BLaER1 (cell line): Measurements from ENCODE around the gene EXOC6B.

Experiments
- H3K27ac ChIP-seq: shearing (Covaris generic); formaldehyde crosslinking; 2 replicates; pipeline ENCODE4 v1.8.1; 2022
- H3K27me3 ChIP-seq: shearing (Covaris generic); formaldehyde crosslinking; 2 replicates; pipeline ENCODE4 v1.8.1; 2022
- H3K36me3 ChIP-seq: shearing (Covaris generic); formaldehyde crosslinking; 2 replicates; pipeline ENCODE4 v1.8.1; 2022
- H3K4me1 ChIP-seq: shearing (Covaris generic); formaldehyde crosslinking; 2 replicates; pipeline ENCODE4 v1.8.1; 2022
- H3K4me2 ChIP-seq: shearing (Covaris generic); formaldehyde crosslinking; 2 replicates; pipeline ENCODE4 v1.8.1; 2022
- H3K4me3 ChIP-seq: shearing (Covaris generic); formaldehyde crosslinking; 2 replicates; pipeline ENCODE4 v1.8.1; 2022
- H3K9ac ChIP-seq: shearing (Covaris generic); formaldehyde crosslinking; 2 replicates; pipeline ENCODE4 v1.8.1; 2022
- H3K9me3 ChIP-seq: shearing (Covaris generic); formaldehyde crosslinking; 2 replicates; pipeline ENCODE4 v1.8.1; 2022
- H4K20me1 ChIP-seq: shearing (Covaris generic); formaldehyde crosslinking; 2 replicates; pipeline ENCODE4 v1.8.1; 2022
- Cebpa-rat ChIP-seq: shearing (Covaris generic); IDR thresholded peaks from 2 replicates; pipeline ENCODE4 v1.8.1; 2022

The EXOC6B gene

DNA sequence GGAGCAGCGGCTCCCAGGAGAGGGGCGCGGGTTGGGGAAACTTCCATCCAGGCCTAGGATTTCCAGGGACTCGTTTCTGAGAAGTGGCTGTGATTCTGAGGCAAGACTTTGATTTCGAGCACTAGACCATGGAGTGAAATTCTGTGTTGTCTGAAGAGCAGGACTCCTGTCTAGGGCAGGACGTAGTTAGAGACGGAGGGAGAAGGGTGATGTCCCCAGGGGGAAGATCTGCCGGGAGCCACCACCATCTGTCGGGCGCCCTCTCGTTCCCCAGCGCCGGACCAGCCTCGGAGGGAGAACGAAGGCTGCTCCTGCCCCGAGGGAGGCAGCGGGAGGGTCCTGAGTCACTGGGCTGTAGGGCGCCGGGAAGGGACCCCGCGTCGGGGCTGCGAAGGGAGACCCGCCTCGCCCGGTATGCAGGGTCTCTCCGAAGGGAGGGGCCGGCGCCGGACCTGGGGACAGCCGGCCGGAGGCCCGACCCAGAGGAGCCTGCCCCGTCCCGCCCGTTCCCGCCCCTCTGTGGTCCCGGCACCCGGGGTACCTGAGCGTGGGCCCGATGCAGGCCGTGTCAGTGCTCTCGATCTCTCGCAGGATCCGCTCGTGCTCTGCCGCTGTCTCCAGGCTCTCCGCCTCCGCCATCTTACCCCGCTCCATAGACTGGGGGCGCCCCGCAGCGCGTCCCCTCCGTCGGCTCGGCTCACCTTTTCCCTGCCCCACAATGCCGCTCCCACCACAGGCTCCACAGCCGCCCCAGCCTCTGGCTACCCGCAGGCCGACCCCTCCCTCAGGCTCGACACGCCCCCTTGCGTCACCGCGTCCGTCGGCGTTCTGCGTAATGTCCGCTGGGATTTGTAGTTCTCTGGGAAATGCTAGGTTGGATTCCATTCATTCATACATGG is at the start of gene EXOC6B:
Gene EXOC6B (minus strand): TSS at position 777 of the 899 bp plus-strand sequence.
- peak within 1 kb of the TSS; percentile 73 for H3K4me3 ChIP-seq
- H3K9me3 ChIP-seq, result no peaks in the 10 kb centered on the region
- no peak for TF ChIP-seq Cebpa-rat
- H3K4me2 ChIP-seq, result peak within 1 kb of the TSS; percentile 59
- H3K36me3 ChIP-seq, result no peaks in the 10 kb centered on the region
- no peaks in the 10 kb centered on the region for H3K27me3 ChIP-seq
- peak within 1 kb of the TSS; percentile 21; the same call in 1 of the 2 replicates for H3K27ac ChIP-seq
- no peaks in the 10 kb centered on the region for H4K20me1 ChIP-seq
- H3K4me1 ChIP-seq, result peaks cover 7% of the 10 kb centered on the region; the same call in 1 of the 2 replicates
- peak within 1 kb of the TSS; percentile 69; the same call in 1 of the 2 replicates for H3K9ac ChIP-seq

DNA sequence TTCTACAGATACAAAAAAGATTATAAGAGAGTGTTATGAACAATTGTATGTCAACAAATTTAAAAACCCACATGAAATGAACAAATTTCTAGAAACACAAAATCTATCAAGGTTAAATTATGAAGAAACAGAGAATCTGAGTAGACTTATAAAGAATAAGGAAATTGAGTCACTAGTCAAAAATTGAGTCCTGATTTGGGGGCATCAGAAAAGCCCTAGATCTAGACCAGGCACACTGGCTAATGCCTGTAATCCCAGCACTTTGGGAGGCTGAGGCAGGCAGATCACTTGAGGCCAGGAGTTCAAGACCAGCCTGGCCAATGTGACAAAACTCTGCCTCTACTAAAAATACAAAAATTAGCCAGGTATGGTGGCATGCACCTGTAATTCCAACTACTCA is 46.0 kb upstream of the EXOC6B start:
- Histone ChIP-seq H3K36me3 (no peaks in the 10 kb centered on the region), H4K20me1 (no peaks in the 10 kb centered on the region), H3K4me3 (no peak overlapping the region), H3K9ac (no peak overlapping the region), H3K27ac (no peak overlapping the region), H3K27me3 (no peaks in the 10 kb centered on the region), H3K4me1 (no peaks in the 10 kb centered on the region), H3K9me3 (peaks cover 7% of the 10 kb centered on the region), H3K4me2 (no peak overlapping the region)
- no peak for TF ChIP-seq Cebpa-rat

DNA sequence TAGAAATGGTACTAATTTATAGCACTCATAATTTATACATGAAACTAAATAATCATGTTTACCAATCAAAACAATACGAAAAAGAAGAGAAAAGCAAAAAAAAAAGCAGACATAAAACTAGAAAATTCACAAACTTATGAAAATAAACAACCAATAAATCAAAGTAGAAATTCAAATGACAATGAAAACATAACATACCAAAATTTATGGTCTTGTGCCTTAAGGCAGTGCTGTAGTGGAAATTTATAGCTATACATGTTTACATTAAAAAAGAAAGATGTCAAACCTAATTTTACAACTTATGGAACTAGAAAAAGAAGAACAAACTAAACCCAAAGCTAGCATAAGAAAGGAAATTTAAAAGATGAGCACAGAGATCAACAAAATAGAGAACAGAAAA is 45.2 kb upstream of the EXOC6B start:
- no peaks in the 10 kb centered on the region for H3K36me3 ChIP-seq
- H4K20me1 ChIP-seq, result no peaks in the 10 kb centered on the region
- no peaks in the 10 kb centered on the region for H3K27me3 ChIP-seq
- no peaks in the 10 kb centered on the region for H3K4me1 ChIP-seq
- H3K9ac ChIP-seq, result no peak overlapping the region
- TF ChIP-seq Cebpa-rat, result no peak
- H3K4me2 ChIP-seq, result no peak overlapping the region
- H3K4me3 ChIP-seq, result no peak overlapping the region
- no peak overlapping the region for H3K27ac ChIP-seq
- H3K9me3 ChIP-seq, result peaks cover 7% of the 10 kb centered on the region

DNA sequence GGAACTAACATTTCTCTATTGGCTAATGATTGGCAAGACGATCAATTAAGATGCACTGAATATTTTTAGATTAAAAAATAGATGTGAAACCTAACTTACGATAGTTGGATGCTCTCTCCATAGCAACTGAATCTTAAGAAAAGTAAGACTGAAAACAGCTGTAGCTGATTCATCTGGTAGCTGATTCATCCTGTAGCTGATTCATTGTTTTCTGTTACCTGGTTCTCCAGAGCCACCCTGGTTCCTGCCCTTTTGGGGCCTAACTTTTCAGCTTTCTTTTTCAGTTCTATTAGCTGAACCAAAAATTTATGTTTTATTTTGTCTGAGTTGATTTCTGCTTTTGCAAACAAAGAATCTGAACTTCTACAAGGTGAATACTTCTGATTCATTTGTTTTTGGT is 38.7 kb upstream of the EXOC6B start:
- no peak overlapping the region for H3K9ac ChIP-seq
- TF ChIP-seq Cebpa-rat, result no peak
- no peaks in the 10 kb centered on the region for H4K20me1 ChIP-seq
- H3K36me3 ChIP-seq, result no peaks in the 10 kb centered on the region
- no peak overlapping the region for H3K4me3 ChIP-seq
- no peak overlapping the region for H3K27ac ChIP-seq
- H3K9me3 ChIP-seq, result no peaks in the 10 kb centered on the region
- no peak overlapping the region for H3K4me2 ChIP-seq
- H3K27me3 ChIP-seq, result no peaks in the 10 kb centered on the region
- H3K4me1 ChIP-seq, result peaks cover 12% of the 10 kb centered on the region

DNA sequence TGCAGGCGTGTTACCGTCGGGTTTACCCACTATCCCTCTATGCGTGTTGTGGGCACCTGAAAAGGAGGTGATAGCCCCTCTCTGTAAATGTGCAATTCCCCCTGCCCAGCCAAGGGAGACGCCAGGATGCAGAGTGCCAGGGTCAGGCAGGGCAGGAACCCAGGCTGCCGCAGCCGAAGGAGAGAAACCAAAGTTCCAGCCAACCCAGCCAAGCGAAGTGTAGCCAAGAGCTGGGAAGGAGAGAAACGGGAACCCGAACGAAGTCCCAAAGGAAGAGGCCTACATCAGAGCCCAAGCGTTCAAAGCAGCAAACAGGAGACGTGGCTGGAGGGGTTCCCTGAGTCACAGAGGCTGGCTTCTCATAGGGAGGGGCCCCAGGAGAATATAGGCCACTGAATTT is 37.2 kb upstream of the EXOC6B start:
- Histone ChIP-seq H3K36me3 (no peaks in the 10 kb centered on the region), H3K9me3 (no peaks in the 10 kb centered on the region), H3K4me1 (peaks cover 12% of the 10 kb centered on the region), H3K9ac (no peak overlapping the region), H4K20me1 (no peaks in the 10 kb centered on the region), H3K4me2 (peak overlapping the region; percentile 73), H3K4me3 (no peak overlapping the region), H3K27ac (no peak overlapping the region), H3K27me3 (no peaks in the 10 kb centered on the region)
- TF ChIP-seq Cebpa-rat, result no peak

DNA sequence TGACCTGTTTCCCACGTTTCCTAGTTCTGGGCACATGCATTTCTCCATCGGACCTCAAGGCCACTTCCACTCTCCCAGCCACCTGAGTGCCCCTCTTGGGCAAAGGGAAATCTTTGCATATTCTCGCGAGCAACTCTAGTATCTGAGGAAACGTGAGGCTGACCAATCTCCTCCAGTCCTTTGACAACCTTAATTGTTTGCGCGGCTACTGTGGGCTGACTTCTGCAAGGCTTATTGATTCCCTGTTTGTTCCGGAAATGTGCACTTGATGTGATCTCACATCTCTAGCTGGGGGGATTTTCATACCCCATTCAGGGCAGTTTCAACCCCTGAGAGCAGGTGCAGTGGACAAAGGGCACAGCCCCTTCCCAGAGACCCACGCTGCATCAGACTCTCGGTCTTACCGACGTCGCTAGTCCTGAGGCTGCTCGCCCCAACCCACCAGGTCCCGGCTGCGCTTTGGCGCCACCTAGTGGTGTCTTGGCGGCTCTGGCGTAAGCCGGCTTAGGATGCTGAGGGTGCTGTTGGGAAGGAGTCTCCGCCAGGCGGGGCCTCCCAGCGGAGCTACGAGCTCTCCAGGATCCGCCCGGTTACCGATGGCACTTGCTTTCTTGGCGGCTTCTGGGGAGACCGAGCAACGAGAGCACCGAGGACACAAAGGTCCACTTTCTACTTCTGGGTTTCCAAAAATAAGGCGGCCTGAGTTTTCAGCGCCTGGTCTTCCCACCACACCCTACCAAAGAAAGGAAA is 36.6 kb upstream of the EXOC6B start:
- no peaks in the 10 kb centered on the region for H4K20me1 ChIP-seq
- H3K36me3 ChIP-seq, result no peaks in the 10 kb centered on the region
- H3K27ac ChIP-seq, result no peak overlapping the region
- TF ChIP-seq Cebpa-rat, result no peak
- H3K4me3 ChIP-seq, result no peak overlapping the region
- H3K27me3 ChIP-seq, result no peaks in the 10 kb centered on the region
- no peaks in the 10 kb centered on the region for H3K9me3 ChIP-seq
- H3K4me2 ChIP-seq, result peak overlapping the region; percentile 73
- no peak overlapping the region for H3K9ac ChIP-seq
- H3K4me1 ChIP-seq, result peaks cover 12% of the 10 kb centered on the region

DNA sequence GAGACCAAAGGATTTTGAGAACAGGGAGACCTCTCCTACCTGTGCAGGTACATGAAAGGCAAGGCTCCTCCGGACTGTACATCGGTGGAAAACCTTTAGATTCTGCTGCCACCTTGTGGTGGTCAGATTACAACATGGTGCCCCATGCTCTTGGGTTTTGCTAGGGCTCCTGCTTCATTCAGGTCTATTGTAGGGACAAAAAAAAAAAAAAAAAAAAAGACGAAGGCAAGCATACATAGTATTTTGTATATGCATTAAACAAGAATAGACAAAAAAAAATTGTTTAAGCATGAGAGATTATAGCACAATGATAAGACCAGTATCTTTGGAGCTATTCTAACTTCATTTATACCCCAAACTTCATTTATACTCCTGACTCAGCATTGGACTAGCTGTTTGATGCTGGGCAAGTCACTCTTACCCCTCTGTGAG is 34.0 kb upstream of the EXOC6B start:
- Histone ChIP-seq H3K36me3 (no peaks in the 10 kb centered on the region), H3K9me3 (no peaks in the 10 kb centered on the region), H3K9ac (no peak overlapping the region), H3K4me1 (peaks cover 12% of the 10 kb centered on the region), H3K4me3 (no peak overlapping the region), H3K27ac (no peak overlapping the region), H4K20me1 (no peaks in the 10 kb centered on the region), H3K4me2 (no peak overlapping the region), H3K27me3 (no peaks in the 10 kb centered on the region)
- TF ChIP-seq Cebpa-rat, result no peak

DNA sequence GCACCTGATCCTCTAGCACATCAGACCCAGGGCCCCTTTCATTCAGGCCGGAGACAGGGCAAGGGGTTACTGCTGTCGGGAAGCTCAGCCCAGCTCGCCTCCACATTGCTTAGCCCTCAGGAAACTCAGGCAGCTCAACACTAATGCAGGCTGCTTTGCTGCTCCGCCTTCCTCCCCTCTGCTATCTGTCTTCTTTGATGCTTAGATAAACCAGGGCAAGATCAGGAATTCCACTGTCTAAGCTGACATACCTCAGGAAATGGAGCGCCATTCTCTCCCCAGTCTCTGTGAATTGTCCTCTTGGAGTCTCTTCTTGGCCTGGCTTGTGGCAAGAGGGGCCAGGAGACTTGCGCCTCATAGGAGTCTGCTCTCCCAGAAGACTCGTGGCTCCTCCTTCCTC is 25.5 kb upstream of the EXOC6B start:
- H3K27me3 ChIP-seq, result no peaks in the 10 kb centered on the region
- no peak for TF ChIP-seq Cebpa-rat
- H3K9me3 ChIP-seq, result no peaks in the 10 kb centered on the region
- H3K4me2 ChIP-seq, result no peak overlapping the region
- no peak overlapping the region for H3K27ac ChIP-seq
- no peak overlapping the region for H3K9ac ChIP-seq
- no peaks in the 10 kb centered on the region for H4K20me1 ChIP-seq
- H3K36me3 ChIP-seq, result no peaks in the 10 kb centered on the region
- no peaks in the 10 kb centered on the region for H3K4me1 ChIP-seq
- H3K4me3 ChIP-seq, result no peak overlapping the region

DNA sequence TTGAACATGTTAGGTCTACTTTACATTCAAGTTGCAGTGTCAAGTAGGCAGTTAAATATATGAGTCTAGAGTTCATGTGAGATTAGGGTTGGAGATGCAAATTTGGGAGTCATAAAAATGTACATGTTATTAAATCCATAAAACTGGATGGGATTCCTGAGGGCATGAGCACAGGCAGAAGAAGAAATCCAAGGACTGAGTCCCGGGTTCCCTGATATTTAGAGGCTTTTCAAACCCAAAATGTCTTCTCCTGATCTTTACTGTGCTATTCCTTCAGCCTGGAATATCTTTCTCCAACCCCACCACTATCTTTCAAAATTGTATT is 23.3 kb upstream of the EXOC6B start:
- no peak for TF ChIP-seq Cebpa-rat
- no peaks in the 10 kb centered on the region for H3K27me3 ChIP-seq
- no peak overlapping the region for H3K4me3 ChIP-seq
- H3K9ac ChIP-seq, result no peak overlapping the region
- H3K4me1 ChIP-seq, result no peaks in the 10 kb centered on the region
- no peak overlapping the region for H3K27ac ChIP-seq
- H3K9me3 ChIP-seq, result no peaks in the 10 kb centered on the region
- H4K20me1 ChIP-seq, result no peaks in the 10 kb centered on the region
- no peak overlapping the region for H3K4me2 ChIP-seq
- H3K36me3 ChIP-seq, result no peaks in the 10 kb centered on the region
